ENCODE measurements around the gene PLEKHA4.
"Not testable (repeated sequence)": the region's sequence is repeated elsewhere in the genome, so short reads cannot be mapped to it uniquely, and the experiment has no call there.

DNA sequence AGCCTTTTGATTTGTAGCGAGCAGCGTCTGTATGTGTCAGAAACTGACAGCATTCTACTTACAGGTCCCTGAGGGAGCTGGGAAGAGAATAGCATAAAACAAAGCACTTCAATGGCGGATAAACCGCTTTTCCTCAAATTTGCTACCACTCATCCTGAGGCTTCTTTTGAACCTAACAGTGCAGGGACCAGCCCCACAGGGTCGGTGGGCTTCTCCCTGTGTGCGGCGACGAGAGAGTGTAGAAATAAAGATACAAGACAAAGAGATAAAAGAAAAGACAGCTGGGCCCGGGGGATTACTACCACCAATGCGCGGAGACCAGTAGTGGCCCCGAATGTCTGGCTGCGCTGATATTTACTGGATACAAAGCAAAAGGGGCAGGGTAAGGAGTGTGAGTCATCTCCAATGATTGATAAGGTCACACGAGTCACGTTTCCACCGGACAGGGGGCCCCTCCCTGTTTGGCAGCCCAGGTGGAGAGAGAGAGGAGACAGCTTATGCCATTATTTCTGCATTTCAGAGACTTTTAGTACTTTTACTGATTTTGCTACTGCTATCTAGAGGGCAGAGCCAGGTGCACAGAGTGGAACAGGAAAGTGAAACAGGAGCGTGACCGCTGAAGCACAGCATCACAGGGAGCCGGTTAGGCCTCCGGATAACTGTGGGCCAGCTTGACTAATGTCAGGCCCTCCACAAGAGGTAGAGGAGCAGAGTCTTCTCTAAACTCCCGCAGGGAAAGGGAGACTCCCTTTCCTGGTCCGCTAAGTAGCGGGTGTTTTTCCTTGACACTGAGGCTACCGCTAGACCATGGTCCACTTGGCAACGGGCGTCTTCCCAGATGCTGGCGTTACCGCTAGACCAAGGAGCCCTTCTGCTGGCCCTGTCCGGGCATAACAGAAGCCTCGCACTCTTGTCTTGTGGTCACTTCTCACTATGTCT is 7.9 kb upstream of the PLEKHA4 start:
- TF ChIP-seq, protein P1, sequence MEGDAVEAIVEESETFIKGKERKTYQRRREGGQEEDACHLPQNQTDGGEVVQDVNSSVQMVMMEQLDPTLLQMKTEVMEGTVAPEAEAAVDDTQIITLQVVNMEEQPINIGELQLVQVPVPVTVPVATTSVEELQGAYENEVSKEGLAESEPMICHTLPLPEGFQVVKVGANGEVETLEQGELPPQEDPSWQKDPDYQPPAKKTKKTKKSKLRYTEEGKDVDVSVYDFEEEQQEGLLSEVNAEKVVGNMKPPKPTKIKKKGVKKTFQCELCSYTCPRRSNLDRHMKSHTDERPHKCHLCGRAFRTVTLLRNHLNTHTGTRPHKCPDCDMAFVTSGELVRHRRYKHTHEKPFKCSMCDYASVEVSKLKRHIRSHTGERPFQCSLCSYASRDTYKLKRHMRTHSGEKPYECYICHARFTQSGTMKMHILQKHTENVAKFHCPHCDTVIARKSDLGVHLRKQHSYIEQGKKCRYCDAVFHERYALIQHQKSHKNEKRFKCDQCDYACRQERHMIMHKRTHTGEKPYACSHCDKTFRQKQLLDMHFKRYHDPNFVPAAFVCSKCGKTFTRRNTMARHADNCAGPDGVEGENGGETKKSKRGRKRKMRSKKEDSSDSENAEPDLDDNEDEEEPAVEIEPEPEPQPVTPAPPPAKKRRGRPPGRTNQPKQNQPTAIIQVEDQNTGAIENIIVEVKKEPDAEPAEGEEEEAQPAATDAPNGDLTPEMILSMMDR (IDR thresholded peaks at IDR 0.05): not testable (repeated sequence)
- TF ChIP-seq EZH2 (IDR thresholded peaks at IDR 0.05; ENCODE audit: borderline replicate concordance, insufficient read depth, low read depth, low read length, poor library complexity, severe bottlenecking): not testable (repeated sequence)
